GM12878 (cell line): ENCODE data around the gene DOCK1. TPM values are rescaled to one million over a fixed set of nuclear protein-coding genes. Genes with fewer than 3 reads are reported as not detected.

ENCODE experiments used
- ATAC-seq: fragments of 200-7000 bp; cut with Tn5 transposase; 3 replicates; pipeline ENCODE4 v1.9.1; 2020; ENCODE audit warnings: mild to moderate bottlenecking, moderate library complexity
- BruUV-seq: library from RNA; stranded (reverse); fragments of 400-500 nt; replicated peaks from 2 replicates; lab custom pipeline; 2021; lab: Mats Ljungman, UMichigan
- CTCF ChIA-PET: fragments of 300-600 bp; sonication (Branson Sonifier 250); formaldehyde crosslinking; extraction: SDS; loops from one replicate; lab custom pipeline; 2021; ENCODE audit warnings: inconsistent platforms; lab: Yijun Ruan, JAX
- POLR2A ChIA-PET: fragments of 350-600 bp; formaldehyde crosslinking; extraction: SDS; loops from one replicate; lab custom pipeline; 2021; ENCODE audit warnings: inconsistent platforms; lab: Charles Lee
- RAD21 ChIA-PET: fragments of 300-600 bp; sonication (Branson Sonifier 250); formaldehyde crosslinking; loops from one replicate; lab custom pipeline; 2023; ENCODE audit warnings: antibody characterized with exemption; ENCODE audit not compliant: unreplicated experiment; lab: Charles Lee
- SMC1A ChIA-PET: fragments of 300-600 bp; sonication (Branson Sonifier 250); formaldehyde crosslinking; loops from one replicate; lab custom pipeline; 2023; ENCODE audit not compliant: unreplicated experiment, uncharacterized antibody; lab: Charles Lee
- DNase-seq: peaks from one replicate; pipeline ENCODE4 v3.0.0-alpha.2; 2011; ENCODE audit warnings: low read depth, low spot score
- FAIRE-seq: peaks from 3 replicates; lab custom pipeline; 2011; peaks lifted over from hg19 to GRCh38; lab: Jason Lieb, UNC
- H2AFZ ChIP-seq: 2 replicates; pipeline ENCODE4 v1.6.0; 2011; ENCODE audit warnings: low read depth, low read length, control low read depth; ENCODE audit not compliant: control insufficient read depth
- H3K27ac ChIP-seq: 2 replicates; pipeline ENCODE4 v1.5.1; 2011; ENCODE audit warnings: control low read depth; ENCODE audit not compliant: control insufficient read depth, insufficient read depth
- H3K27me3 ChIP-seq, 2 experiments: replicated peaks in 1 of 2; 2 replicates each; pipeline versions ENCODE4 v1.6.0 to v1.6.1; 2011; ENCODE audit warnings: low read length in 1 of 2; ENCODE audit not compliant: control insufficient read depth in 2 of 2, insufficient read depth in 2 of 2
- H3K36me3 ChIP-seq, 2 experiments: 2 replicates each; pipeline ENCODE4 v1.5.1; 2011; ENCODE audit warnings: low read length in 1 of 2; ENCODE audit not compliant: control insufficient read depth in 2 of 2, insufficient read depth in 2 of 2
- H3K4me1 ChIP-seq: 2 replicates; pipeline ENCODE4 v1.6.1; 2011; ENCODE audit warnings: mild to moderate bottlenecking, low read length, moderate library complexity, mixed read lengths; ENCODE audit not compliant: control insufficient read depth, insufficient read depth
- H3K4me2 ChIP-seq: 2 replicates; pipeline ENCODE4 v1.6.0; 2011; ENCODE audit warnings: control low read depth; ENCODE audit not compliant: control insufficient read depth, insufficient read depth
- H3K4me3 ChIP-seq: fragments of 200-600 bp; sonication (generic); 2 replicates; pipeline ENCODE4 v1.5.1; 2016
- H3K79me2 ChIP-seq: 2 replicates; pipeline ENCODE4 v1.6.0; 2011; ENCODE audit warnings: low read length; ENCODE audit not compliant: control insufficient read depth, insufficient read depth
- H3K9ac ChIP-seq: 2 replicates; pipeline ENCODE4 v1.8.0; 2011; ENCODE audit warnings: low read length, control low read depth, mixed read lengths; ENCODE audit not compliant: control insufficient read depth, insufficient read depth
- H3K9me3 ChIP-seq: replicated peaks from 3 replicates; pipeline ENCODE4 v1.5.1; 2011; ENCODE audit warnings: mild to moderate bottlenecking, low read length; ENCODE audit not compliant: control insufficient read depth, insufficient read depth
- H4K20me1 ChIP-seq: 2 replicates; pipeline ENCODE4 v1.6.0; 2011; ENCODE audit not compliant: control insufficient read depth, insufficient read depth
- BHLHE40 ChIP-seq, 2 experiments: fragments of 450-650 bp in 1 of 2; IDR thresholded peaks; 2 replicates each; pipeline ENCODE4 v1.6.1; 2011 to 2017; ENCODE audit warnings: low read depth in 2 of 2, borderline replicate concordance in 1 of 2, improper control_type of control experiment in 1 of 2, low read length in 1 of 2, mild to moderate bottlenecking in 1 of 2
- CBFB ChIP-seq: IDR thresholded peaks from 2 replicates; pipeline ENCODE4 v1.6.1; 2016; ENCODE audit warnings: antibody characterized with exemption, low read depth
- CHD1 ChIP-seq: IDR thresholded peaks from 2 replicates; pipeline ENCODE4 v1.6.1; 2012; ENCODE audit warnings: low read depth, low read length, improper control_type of control experiment
- CREB1 ChIP-seq: IDR thresholded peaks from 2 replicates; pipeline ENCODE4 v1.6.1; 2012; ENCODE audit warnings: low read depth, mild to moderate bottlenecking, inconsistent platforms
- MEF2A ChIP-seq: IDR thresholded peaks from 2 replicates; pipeline ENCODE4 v1.6.1; 2011; ENCODE audit warnings: low read depth, mild to moderate bottlenecking, low read length, moderate library complexity; ENCODE audit not compliant: insufficient read depth
- MEF2B ChIP-seq: fragments of 450-650 bp; IDR thresholded peaks from 2 replicates; pipeline ENCODE4 v1.6.1; 2018; ENCODE audit warnings: mild to moderate bottlenecking, moderate library complexity; ENCODE audit not compliant: partially characterized antibody, poor library complexity, severe bottlenecking
- NR2C2 ChIP-seq: IDR thresholded peaks from 2 replicates; pipeline ENCODE4 v1.6.1; 2011; ENCODE audit warnings: borderline replicate concordance, low read depth; ENCODE audit not compliant: control insufficient read depth, insufficient read length
- RUNX3 ChIP-seq: IDR thresholded peaks from 2 replicates; pipeline ENCODE4 v1.6.1; 2012; ENCODE audit warnings: low read length, inconsistent platforms
- SMC3 ChIP-seq: IDR thresholded peaks from 2 replicates; pipeline ENCODE4 v1.6.1; 2011; ENCODE audit warnings: low read length, improper control_type of control experiment, borderline replicate concordance
- TCF12 ChIP-seq: IDR thresholded peaks from 2 replicates; pipeline ENCODE4 v1.6.1; 2011; ENCODE audit warnings: low read depth, mild to moderate bottlenecking, low read length
- WGBS: methylation state at CpG from one replicate; pipeline ENCODE4 v1.1.6; 2016; ENCODE audit warnings: low lambda C conversion rate; ENCODE audit not compliant: insufficient replicate concordance, insufficient coverage; ENCODE audit errors: missing lambda C conversion rate; 5-methylcytosine and 5-hydroxymethylcytosine counted together
- in situ Hi-C: fragments of 300-500 bp; cut with MboI; formaldehyde crosslinking; loops from 9 replicates; pipeline ENCODE4 v1.14.3; 2018; ENCODE audit warnings: mixed read lengths
- intact Hi-C: fragments of 100-400 bp; cut with micrococcal nuclease; formaldehyde crosslinking; loops from one replicate; pipeline ENCODE4 v1.14.2; 2022; ENCODE audit not compliant: unreplicated experiment
- polyA plus RNA-seq, 11 experiments: library from polyadenylated mRNA; depleted of rRNA in 4 of 11; unstranded in 6 of 11; stranded (reverse) in 5 of 11; fragments of >200 nt; fragmentation: Nextera tagmentation in 4 of 11; fragmentation: Illumina TruSeq in 1 of 11; extraction: Ambion mirVana in 4 of 11; extraction: Trizol in 1 of 11; gene quantifications; 1 replicate in 1 of 11; 2 replicates in 10 of 11; pipeline versions ENCODE4 v1.2.1 to v1.2.3, GENCODE V29; 2011 to 2016; ENCODE audit warnings: inconsistent platforms in 2 of 11, missing spikeins in 2 of 11, low read depth in 1 of 11
- total RNA-seq, 4 experiments: library from RNA; depleted of rRNA in 3 of 4; stranded (reverse); fragments of >200 nt in 3 of 4; fragmentation: Illumina TruSeq in 1 of 4; extraction: Trizol in 1 of 4; gene quantifications; 2 replicates each; pipeline versions ENCODE4 v1.2.1 to v1.2.3, GENCODE V29; 2013 to 2021
- TF ChIP-seq, protein P1 (sequence below): IDR thresholded peaks from 2 replicates; pipeline ENCODE4 v1.6.1; 2011; ENCODE audit warnings: low read depth, mild to moderate bottlenecking, low read length, moderate library complexity, borderline replicate concordance; ENCODE audit errors: extremely low read depth
- TF ChIP-seq, protein P2 (sequence below): IDR thresholded peaks from 2 replicates; pipeline ENCODE4 v1.6.1; 2012; ENCODE audit warnings: low read depth, low read length, improper control_type of control experiment

DOCK1 gene
- total and polyA plus RNA-seq, 10 of the 15 experiments (the other 5 are each of a cell fraction or from before 2014, with no cell fraction given) = 0.05 to 0.18 TPM; not detected in 8

DNA sequence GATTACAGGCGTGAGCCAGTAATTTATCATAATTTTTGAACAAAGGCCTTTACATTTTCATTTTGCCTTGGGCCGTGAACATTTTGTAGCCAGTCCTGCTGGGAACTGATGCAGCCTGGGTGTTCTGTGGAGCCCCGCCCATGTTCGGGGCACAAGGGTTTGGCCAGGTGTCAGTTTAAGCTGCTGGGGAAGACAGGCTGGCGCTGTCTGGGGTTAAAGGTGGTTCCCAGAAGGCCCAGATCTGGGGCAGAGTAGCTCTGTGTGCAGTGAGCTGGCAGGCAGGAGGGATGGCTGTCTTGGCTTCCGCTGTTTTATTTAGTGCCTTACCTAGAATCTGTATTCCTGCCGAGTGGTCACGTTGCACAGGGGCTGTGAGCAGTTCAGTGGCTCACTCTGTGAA is 50.2 kb downstream of the DOCK1 start (continued):
- TF ChIP-seq MEF2A = no peak
- no peak for TF ChIP-seq BHLHE40 (IDR thresholded peaks at IDR 0.05; ENCODE audit: borderline replicate concordance in 1 of 2, low read depth in 2 of 2, low read length in 1 of 2)
- TF ChIP-seq CBFB = no peak
- TF ChIP-seq, all 136 proteins: peak for 0

DNA sequence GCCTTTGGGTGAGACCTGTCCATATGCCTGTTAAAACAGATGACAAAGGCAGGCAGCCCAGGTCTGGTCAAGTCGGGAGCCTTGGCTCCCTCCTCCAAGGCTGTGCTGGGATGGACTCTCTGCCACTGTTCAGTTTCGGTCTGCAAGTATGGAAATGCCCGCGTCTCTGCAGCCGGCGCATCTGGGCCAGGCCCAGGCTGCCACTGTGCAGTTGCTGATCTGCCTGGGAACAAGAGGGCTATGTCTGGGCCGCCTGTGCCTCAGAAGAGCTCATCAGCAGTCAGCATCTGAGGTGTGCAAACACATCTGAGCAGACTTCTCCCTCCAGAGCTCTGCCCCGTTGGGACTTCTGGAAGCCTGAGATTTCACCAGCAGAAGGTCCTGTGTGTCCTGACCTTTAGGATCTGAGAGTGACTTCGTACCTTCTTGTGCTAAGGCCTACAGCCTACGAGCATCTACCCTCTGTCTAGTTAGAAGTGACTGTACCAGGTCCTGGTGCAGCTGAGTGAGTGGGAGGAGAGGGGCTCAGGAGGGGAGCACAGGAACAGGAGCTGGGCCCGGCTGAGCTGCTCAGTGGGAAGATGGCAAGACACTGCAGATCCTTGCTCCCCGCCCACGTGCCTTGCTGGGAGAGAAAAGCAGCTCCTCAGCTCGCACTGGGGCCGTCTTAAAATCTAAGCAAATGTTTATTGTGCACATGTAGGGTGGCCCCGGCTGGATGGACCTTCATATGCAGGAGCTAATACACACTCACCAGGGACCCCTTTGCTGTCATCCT is 50.9 kb downstream of the DOCK1 start:
- H3K36me3 ChIP-seq = no peaks in the 10 kb centered on the region
- no TSS peak for BruUV-seq
- WGBS = 14% methylated on average over 14 of the region's 16 CpGs
- H3K4me3 ChIP-seq = no peak overlapping the region
- H3K9me3 ChIP-seq = no peaks in the 10 kb centered on the region; the same call in 2 of the 3 replicates
- DNase-seq (no peak), ATAC-seq (no peak), FAIRE-seq (no peak)
- intact Hi-C loops (no loop called here), in situ Hi-C loops (no loop called here)
- no peaks in the 10 kb centered on the region for H4K20me1 ChIP-seq
- no peaks in the 10 kb centered on the region for H3K79me2 ChIP-seq
- TF ChIP-seq NR2C2 (no peak), RUNX3 (no peak), TCF12 (no peak), MEF2B (no peak), SMC3 (no peak), CHD1 (no peak), MEF2A (no peak), CREB1 (no peak)
- TF ChIP-seq, protein P1, sequence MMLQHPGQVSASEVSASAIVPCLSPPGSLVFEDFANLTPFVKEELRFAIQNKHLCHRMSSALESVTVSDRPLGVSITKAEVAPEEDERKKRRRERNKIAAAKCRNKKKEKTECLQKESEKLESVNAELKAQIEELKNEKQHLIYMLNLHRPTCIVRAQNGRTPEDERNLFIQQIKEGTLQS = no peak
- TF ChIP-seq, protein P2, sequence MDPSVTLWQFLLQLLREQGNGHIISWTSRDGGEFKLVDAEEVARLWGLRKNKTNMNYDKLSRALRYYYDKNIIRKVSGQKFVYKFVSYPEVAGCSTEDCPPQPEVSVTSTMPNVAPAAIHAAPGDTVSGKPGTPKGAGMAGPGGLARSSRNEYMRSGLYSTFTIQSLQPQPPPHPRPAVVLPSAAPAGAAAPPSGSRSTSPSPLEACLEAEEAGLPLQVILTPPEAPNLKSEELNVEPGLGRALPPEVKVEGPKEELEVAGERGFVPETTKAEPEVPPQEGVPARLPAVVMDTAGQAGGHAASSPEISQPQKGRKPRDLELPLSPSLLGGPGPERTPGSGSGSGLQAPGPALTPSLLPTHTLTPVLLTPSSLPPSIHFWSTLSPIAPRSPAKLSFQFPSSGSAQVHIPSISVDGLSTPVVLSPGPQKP = no peak
- no peak overlapping the region for H2AFZ ChIP-seq
- ChIA-PET POLR2A (no interaction called here), SMC1A (no interaction called here), CTCF (no interaction called here), RAD21 (no interaction called here)
- H3K4me2 ChIP-seq = no peak overlapping the region
- H3K9ac ChIP-seq = no peak overlapping the region
- H3K4me1 ChIP-seq = no peaks in the 10 kb centered on the region
- H3K27ac ChIP-seq = no peak overlapping the region
- H3K27me3 ChIP-seq = no peaks in the 10 kb centered on the region
